Thoracic aorta endothelial cell (primary cell): ENCODE data around the gene FBXO24. TPM values are rescaled to one million over a fixed set of nuclear protein-coding genes. Genes with fewer than 3 reads are reported as not detected.

Source experiments
- small RNA-seq: library from RNA; depleted of rRNA; stranded (forward); fragments of <200 nt; gene quantifications from one replicate; pipeline ENCODE3, GENCODE V24; 2012
- total RNA-seq: library from RNA; depleted of rRNA; stranded (reverse); fragments of >200 nt; gene quantifications from 2 replicates; pipeline ENCODE4 v1.2.3, GENCODE V29; 2012

Gene FBXO24
- total RNA-seq = 0.14 and 0.27 TPM in 2 replicates

GRCh38 chr7:100586266-100587025, at the start of gene FBXO24:
TSS of gene FBXO24 (plus strand) at chr7:100586328. CDS start at chr7:100586626, 298 bp downstream.

GRCh38 chr7:100538654-100539435, 47.3 kb upstream of the FBXO24 start, which contains the start of gene AGFG2:
TSS of gene AGFG2 (plus strand) at chr7:100539203. CDS start at chr7:100539347, 144 bp downstream.

GRCh38 chr7:100573691-100574361, 12.3 kb upstream of the FBXO24 start, which contains the start of gene SAP25:
TSS of gene SAP25 (minus strand) at chr7:100573900. CDS start at chr7:100573742, 158 bp downstream.

GRCh38 chr7:100585511-100586265, 440 bp upstream of the FBXO24 start, which contains the start of gene LRCH4:
TSS of gene LRCH4 (minus strand) at chr7:100586129. CDS start at chr7:100586100, 29 bp downstream.

GRCh38 chr7:100611983-100612729, 26.0 kb downstream of the FBXO24 start, which contains the start of gene MOSPD3:
TSS of gene MOSPD3 (plus strand) at chr7:100612540. CDS start at chr7:100612792, 252 bp downstream.

GRCh38 chr7:100641463-100641859, 55.3 kb downstream of the FBXO24 start, which contains the start of gene TFR2:
TSS of gene TFR2 (minus strand) at chr7:100641552. CDS start at chr7:100641509, 43 bp downstream.

Small RNA genes within 50 kb of the gene (small RNA-seq; reads per million reads assigned to genes)
- not detected for gene SAP25

Other genes starting within 250 kb of the FBXO24 start
- 12.4 and 14.9 TPM in 2 replicates for gene PILRB, start 228.2 kb upstream of the FBXO24 start, total RNA-seq
- 0.22 and 0.40 TPM in 2 replicates for gene PILRA, start 212.8 kb upstream of the FBXO24 start, total RNA-seq
- gene ZCWPW1, start 157.6 kb upstream of the FBXO24 start, total RNA-seq = 0.53 and 0.79 TPM in 2 replicates
- 33.0 and 44.9 TPM in 2 replicates for gene MEPCE, start 156.5 kb upstream of the FBXO24 start, total RNA-seq
- gene PPP1R35, start 149.8 kb upstream of the FBXO24 start, total RNA-seq = 13.9 and 14.5 TPM in 2 replicates
- 1.7 and 1.9 TPM in 2 replicates for gene SPACDR, start 122.1 kb upstream of the FBXO24 start, total RNA-seq
- 45.9 and 54.2 TPM in 2 replicates for gene TSC22D4, start 107.1 kb upstream of the FBXO24 start, total RNA-seq
- 2.7 and 4.1 TPM in 2 replicates for gene NYAP1, start 102.4 kb upstream of the FBXO24 start, total RNA-seq
- gene AGFG2, start 47.1 kb upstream of the FBXO24 start, total RNA-seq = 33.0 and 36.8 TPM in 2 replicates
- 0.53 TPM in 1 of 2 replicates, not detected in the other for gene SAP25, start 12.4 kb upstream of the FBXO24 start, total RNA-seq
- gene LRCH4, start 199 bp upstream of the FBXO24 start, total RNA-seq = 18.6 and 21.3 TPM in 2 replicates
- 1.2 and 1.3 TPM in 2 replicates for gene PCOLCE, start 16.0 kb downstream of the FBXO24 start, total RNA-seq
- 6.6 and 6.7 TPM in 2 replicates for gene MOSPD3, start 26.2 kb downstream of the FBXO24 start, total RNA-seq
- gene TFR2, start 55.2 kb downstream of the FBXO24 start, total RNA-seq = 0.27 and 0.43 TPM in 2 replicates
- not detected in 2 replicates for gene ACTL6B, start 70.1 kb downstream of the FBXO24 start, total RNA-seq
- gene GNB2, start 87.4 kb downstream of the FBXO24 start, total RNA-seq = 79.8 and 94.3 TPM in 2 replicates
- 20.1 and 23.1 TPM in 2 replicates for gene GIGYF1, start 107.9 kb downstream of the FBXO24 start, total RNA-seq
- 36.7 and 44.8 TPM in 2 replicates for gene POP7, start 119.8 kb downstream of the FBXO24 start, total RNA-seq
- gene EPO, start 134.1 kb downstream of the FBXO24 start, total RNA-seq = not detected in 2 replicates
- not detected in 2 replicates for gene ZAN, start 147.3 kb downstream of the FBXO24 start, total RNA-seq
- 148 and 172 TPM in 2 replicates for gene EPHB4, start 241.2 kb downstream of the FBXO24 start, total RNA-seq